Motor neuron (in vitro differentiated cells): ENCODE measurements around the gene PCK2. TPM values are rescaled to one million over a fixed set of nuclear protein-coding genes. Genes with fewer than 3 reads are reported as not detected.

Experiments
- ATAC-seq, 8 experiments: fragments of 200-7000 bp; cut with Tn5 transposase; replicated peaks in 6 of 8; 2 replicates each; pipeline ENCODE4 v1.8.0; 2021; ENCODE audit warnings: mild to moderate bottlenecking in 8 of 8, moderate library complexity in 8 of 8
- H3K27ac ChIP-seq, 2 donors: fragments of 250-450 bp; sonication (Bioruptor Pico); 2 replicates each; pipeline ENCODE4 v1.9.0; 2021; ENCODE audit warnings: antibody characterized with exemption in 2 of 2, mild to moderate bottlenecking in 2 of 2, moderate library complexity in 1 of 2
- H3K4me1 ChIP-seq, 2 donors: fragments of 250-450 bp; sonication (Bioruptor Pico); replicated peaks in 1 of 2; 2 replicates each; pipeline ENCODE4 v1.6.1; 2021; ENCODE audit warnings: antibody characterized with exemption in 2 of 2, mild to moderate bottlenecking in 2 of 2, moderate library complexity in 1 of 2
- H3K4me3 ChIP-seq, 5 donors: fragments of 250-450 bp; sonication (Bioruptor Pico); 2 replicates each; pipeline ENCODE4 v1.9.0; 2021; ENCODE audit warnings: antibody characterized with exemption in 5 of 5, mild to moderate bottlenecking in 5 of 5, moderate library complexity in 4 of 5
- WGBS, 10 experiments: fragments of 450-650 bp; shearing (Covaris generic); methylation state at CpG; one replicate each; pipeline ENCODE4 v1.0.0; 2022; 5-methylcytosine and 5-hydroxymethylcytosine counted together
- in situ Hi-C, 9 experiments: fragments of 400-800 bp; cut with MboI; loops; one replicate each; pipeline ENCODE4 v1.15.0; 2021; ENCODE audit warnings: low sequenced_read_pairs in 9 of 9, low pct_unique_long_range_greater_than_20kb in 2 of 9; ENCODE audit not compliant: unreplicated experiment in 9 of 9
- total RNA-seq, 8 experiments: library from RNA; unstranded; fragments of 300-600 nt; gene quantifications; 2 replicates each; pipeline versions ENCODE4 v1.2.3 to v1.2.4, GENCODE V29; 2022

Gene PCK2
- total RNA-seq, 8 experiments from 2014 or later = 7.6 to 66.5 (median 33.2) TPM

DNA sequence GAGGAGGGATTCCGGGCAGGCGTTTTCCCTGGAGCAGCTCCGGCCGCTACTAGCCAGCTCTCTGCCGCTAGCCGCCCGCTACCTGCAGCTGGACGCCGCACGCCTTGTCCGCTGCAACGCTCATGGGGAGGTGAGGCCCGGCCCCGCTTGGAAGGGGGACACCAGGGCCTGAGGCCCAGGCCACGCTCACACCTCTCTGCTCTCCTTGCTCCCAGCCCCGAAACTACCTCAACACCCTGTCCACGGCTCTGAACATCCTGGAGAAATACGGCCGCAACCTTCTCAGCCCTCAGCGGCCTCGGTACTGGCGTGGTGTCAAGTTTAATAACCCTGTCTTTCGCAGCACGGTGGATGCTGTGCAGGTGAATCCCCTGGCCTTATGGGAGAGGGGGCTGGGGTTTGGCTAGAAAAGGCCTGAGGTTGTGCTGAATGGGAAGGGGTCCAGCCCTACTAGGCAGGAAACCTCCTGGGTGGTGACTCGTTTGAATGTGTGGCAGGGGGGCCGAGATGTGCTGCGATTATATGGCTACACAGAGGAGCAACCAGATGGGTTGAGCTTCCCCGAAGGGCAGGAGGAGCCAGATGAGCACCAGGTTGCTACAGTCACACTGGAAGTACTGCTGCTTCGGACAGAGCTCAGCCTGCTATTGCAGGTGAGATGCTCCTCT is 53.8 kb downstream of the PCK2 start:
- no peak for ATAC-seq
- peak overlapping the region; percentile 59 to 87 (median 72) for H3K4me3 ChIP-seq
- H3K4me1 ChIP-seq = peaks cover 8 to 10% of the 10 kb centered on the region in 2 donors
- peak overlapping the region; percentile 5 to 69 for H3K27ac ChIP-seq
- in situ Hi-C loops = no loop called here
- 0 to 40% (median 4%) methylated on average over 1 to 9 of the region's 29 CpGs; no CpG with 5 or more reads in 5 of the 10 experiments for WGBS, 10 experiments

DNA sequence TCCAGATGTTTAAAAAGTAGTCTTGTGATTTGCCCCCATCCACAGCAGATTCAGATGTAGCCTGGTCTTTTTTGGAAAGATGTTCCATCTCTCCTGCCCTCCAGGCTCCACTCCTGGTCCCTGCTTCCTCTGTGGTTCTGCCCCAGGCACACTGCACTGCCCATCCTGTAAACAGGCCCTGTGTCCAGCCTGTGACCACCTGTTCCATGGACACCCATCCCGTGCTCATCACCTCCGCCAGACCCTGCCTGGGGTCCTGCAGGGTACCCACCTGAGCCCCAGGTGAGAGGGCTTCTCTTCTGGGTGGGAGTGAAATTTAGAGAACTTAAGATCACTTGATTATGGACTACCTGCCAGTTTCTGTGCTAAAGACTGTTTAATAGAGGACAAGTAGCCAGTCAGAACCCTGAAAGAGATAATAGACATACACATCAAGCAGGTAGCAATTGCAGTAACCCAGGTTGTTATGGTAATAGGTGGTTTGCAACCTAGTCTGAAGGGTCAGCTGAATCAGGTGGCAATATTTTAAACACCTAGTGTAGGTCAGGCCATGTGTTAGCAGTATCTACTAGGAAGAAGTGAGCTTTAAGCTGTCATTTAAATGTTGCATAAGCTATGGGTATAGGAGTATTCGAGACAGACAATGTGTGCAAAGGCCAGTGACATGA is 55.3 kb downstream of the PCK2 start:
- no peak overlapping the region for H3K27ac ChIP-seq
- 93 to 100% (median 100%) methylated on average over 1 to 3 of the region's 3 CpGs; no CpG with 5 or more reads in 1 of the 10 experiments for WGBS, 10 experiments
- ATAC-seq = no peak
- H3K4me1 ChIP-seq = peaks cover 8 to 10% of the 10 kb centered on the region in 2 donors
- in situ Hi-C loops = no loop called here
- H3K4me3 ChIP-seq = no peak overlapping the region

DNA sequence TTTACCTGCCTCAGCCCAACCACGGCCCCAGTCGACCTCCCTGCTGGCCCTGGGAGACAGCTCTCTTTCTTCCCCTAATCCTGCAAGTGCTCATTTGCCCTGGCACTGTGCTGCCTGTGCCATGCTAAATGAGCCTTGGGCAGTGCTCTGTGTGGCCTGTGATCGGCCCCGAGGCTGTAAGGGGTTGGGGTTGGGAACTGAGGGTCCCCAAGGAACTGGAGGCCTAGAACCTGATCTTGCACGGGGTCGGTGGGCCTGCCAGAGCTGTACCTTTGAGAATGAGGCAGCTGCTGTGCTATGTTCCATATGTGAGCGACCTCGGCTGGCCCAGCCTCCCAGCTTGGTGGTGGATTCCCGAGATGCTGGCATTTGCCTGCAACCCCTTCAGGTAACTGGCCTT is 56.0 kb downstream of the PCK2 start:
- in situ Hi-C loops = no loop called here
- ATAC-seq = no peak
- 83 to 100% (median 91%) methylated on average over 2 to 5 of the region's 9 CpGs; no CpG with 5 or more reads in 5 of the 10 experiments for WGBS, 10 experiments
- H3K4me1 ChIP-seq = peaks cover 8 to 10% of the 10 kb centered on the region in 2 donors
- H3K4me3 ChIP-seq = no peak overlapping the region
- H3K27ac ChIP-seq = no peak overlapping the region

DNA sequence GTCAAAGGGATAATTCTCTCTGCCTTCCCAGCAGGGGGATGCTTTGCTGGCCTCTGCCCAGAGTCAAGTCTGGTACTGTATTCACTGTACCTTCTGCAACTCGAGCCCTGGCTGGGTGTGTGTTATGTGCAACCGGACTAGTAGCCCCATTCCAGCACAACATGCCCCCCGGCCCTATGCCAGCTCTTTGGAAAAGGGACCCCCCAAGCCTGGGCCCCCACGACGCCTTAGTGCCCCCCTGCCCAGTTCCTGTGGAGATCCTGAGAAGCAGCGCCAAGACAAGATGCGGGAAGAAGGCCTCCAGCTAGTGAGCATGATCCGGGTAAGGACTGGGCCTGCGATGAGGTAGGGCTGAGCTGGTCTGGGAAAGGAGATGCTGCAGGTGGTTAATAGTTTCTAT is 56.5 kb downstream of the PCK2 start:
- in situ Hi-C loops = no loop called here
- H3K4me1 ChIP-seq = peaks cover 8 to 9% of the 10 kb centered on the region in 2 donors
- H3K4me3 ChIP-seq = no peak overlapping the region
- no peak for ATAC-seq
- no peak overlapping the region for H3K27ac ChIP-seq
- WGBS, 10 experiments = 68 to 100% (median 89%) methylated on average over 1 to 3 of the region's 9 CpGs; no CpG with 5 or more reads in 6 of the 10 experiments

DNA sequence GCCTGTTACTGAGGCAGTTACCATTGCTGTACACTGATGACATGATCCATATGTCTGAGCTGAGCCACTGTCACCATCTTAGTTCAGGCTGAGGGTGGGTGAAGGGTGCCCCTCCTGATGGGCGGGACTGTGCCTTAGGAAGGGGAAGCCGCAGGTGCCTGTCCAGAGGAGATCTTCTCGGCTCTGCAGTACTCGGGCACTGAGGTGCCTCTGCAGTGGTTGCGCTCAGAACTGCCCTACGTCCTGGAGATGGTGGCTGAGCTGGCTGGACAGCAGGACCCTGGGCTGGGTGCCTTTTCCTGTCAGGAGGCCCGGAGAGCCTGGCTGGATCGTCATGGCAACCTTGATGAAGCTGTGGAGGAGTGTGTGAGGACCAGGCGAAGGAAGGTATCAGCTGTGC is 56.9 kb downstream of the PCK2 start:
- no peak for ATAC-seq
- Histone ChIP-seq H3K4me3 (no peak overlapping the region), H3K4me1 (peaks cover 5 to 8% of the 10 kb centered on the region in 2 donors), H3K27ac (no peak overlapping the region)
- no CpG with 5 or more reads among the region's 9 CpGs for WGBS, 10 experiments
- in situ Hi-C loops = no loop called here

DNA sequence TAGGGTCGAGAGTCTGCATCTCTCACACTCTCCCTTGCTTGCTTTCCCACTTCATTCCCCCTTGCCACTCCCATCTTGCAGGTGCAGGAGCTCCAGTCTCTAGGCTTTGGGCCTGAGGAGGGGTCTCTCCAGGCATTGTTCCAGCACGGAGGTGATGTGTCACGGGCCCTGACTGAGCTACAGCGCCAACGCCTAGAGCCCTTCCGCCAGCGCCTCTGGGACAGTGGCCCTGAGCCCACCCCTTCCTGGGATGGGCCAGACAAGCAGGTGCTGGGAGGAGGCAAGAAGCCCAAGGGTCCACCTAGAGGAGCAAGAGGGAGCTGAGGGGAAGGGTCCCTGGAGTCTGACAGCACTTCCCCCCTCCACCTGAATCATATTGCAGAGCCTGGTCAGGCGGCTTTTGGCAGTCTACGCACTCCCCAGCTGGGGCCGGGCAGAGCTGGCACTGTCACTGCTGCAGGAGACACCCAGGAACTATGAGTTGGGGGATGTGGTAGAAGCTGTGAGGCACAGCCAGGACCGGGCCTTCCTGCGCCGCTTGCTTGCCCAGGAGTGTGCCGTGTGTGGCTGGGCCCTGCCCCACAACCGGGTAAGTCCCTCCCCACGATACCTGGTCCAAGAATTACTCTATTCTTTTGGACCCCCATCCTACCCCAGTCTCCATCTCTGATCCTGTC is 57.4 kb downstream of the PCK2 start:
- Histone ChIP-seq H3K4me3 (no peak overlapping the region), H3K27ac (no peak overlapping the region), H3K4me1 (peaks cover 5 to 8% of the 10 kb centered on the region in 2 donors)
- in situ Hi-C loops = no loop called here
- WGBS, 10 experiments = 80 to 100% (median 100%) methylated on average over 1 to 4 of the region's 16 CpGs; no CpG with 5 or more reads in 3 of the 10 experiments
- no peak for ATAC-seq

Other genes starting within 250 kb of the PCK2 start
- gene DHRS4, start 140.5 kb upstream of the PCK2 start, total RNA-seq = 10 to 100 TPM in 4 of 8 experiments, 1 to 10 TPM in 4; 3.3 to 91.0 (median 12.7) TPM
- gene DHRS4L2, start 105.4 kb upstream of the PCK2 start, total RNA-seq = 10 to 100 TPM in 3 of 8 experiments, 1 to 10 TPM in 5; 2.2 to 38.3 (median 7.0) TPM
- gene CARMIL3, start 42.3 kb upstream of the PCK2 start, total RNA-seq = 10 to 100 TPM in 6 of 8 experiments, 1 to 10 TPM in 2; 3.7 to 44.7 (median 25.6) TPM
- 1 to 10 TPM in 4 of 8 experiments, under 1 TPM in 4; 0.54 to 3.3 (median 1.2) TPM for gene CPNE6, start 22.7 kb upstream of the PCK2 start, total RNA-seq
- gene DCAF11, start 20.5 kb downstream of the PCK2 start, total RNA-seq = 10 to 100 TPM; 43.1 to 80.7 (median 52.6) TPM
- 1 to 10 TPM; 1.1 to 2.6 (median 2.1) TPM for gene NRL, start 20.6 kb downstream of the PCK2 start, total RNA-seq
- 1 to 10 TPM in 2 of 8 experiments, under 1 TPM in 5, not detected in 1; 0.27 to 2.2 (median 0.83) TPM for gene FITM1, start 36.3 kb downstream of the PCK2 start, total RNA-seq
- 100 to 1,000 TPM in 4 of 8 experiments, 10 to 100 TPM in 4; 40.1 to 318 (median 102) TPM for gene PSME1, start 41.9 kb downstream of the PCK2 start, total RNA-seq
- 10 to 100 TPM; 16.7 to 41.2 (median 26.0) TPM for gene EMC9, start 47.3 kb downstream of the PCK2 start, total RNA-seq
- gene PSME2, start 52.3 kb downstream of the PCK2 start, total RNA-seq = 100 to 1,000 TPM in 5 of 8 experiments, 10 to 100 TPM in 3; 77.2 to 504 (median 129) TPM
- gene RNF31, start 53.2 kb downstream of the PCK2 start, total RNA-seq = 10 to 100 TPM; 35.0 to 79.5 (median 46.3) TPM
- gene IRF9, start 67.0 kb downstream of the PCK2 start, total RNA-seq = 100 to 1,000 TPM in 2 of 8 experiments, 10 to 100 TPM in 4, 1 to 10 TPM in 2; 6.6 to 151 (median 34.7) TPM
- gene REC8, start 77.8 kb downstream of the PCK2 start, total RNA-seq = 10 to 100 TPM in 6 of 8 experiments, 1 to 10 TPM in 2; 2.6 to 41.2 (median 23.5) TPM
- gene IPO4, start 94.5 kb downstream of the PCK2 start, total RNA-seq = 10 to 100 TPM; 17.4 to 90.0 (median 39.8) TPM
- gene TM9SF1, start 101.1 kb downstream of the PCK2 start, total RNA-seq = 10 to 100 TPM; 17.6 to 53.1 (median 30.8) TPM
- 10 to 100 TPM in 1 of 8 experiments, 1 to 10 TPM in 7; 1.8 to 10.1 (median 3.4) TPM for gene TSSK4, start 111.4 kb downstream of the PCK2 start, total RNA-seq
- 10 to 100 TPM; 48.4 to 76.0 (median 55.8) TPM for gene CHMP4A, start 119.2 kb downstream of the PCK2 start, total RNA-seq
- gene MDP1, start 121.8 kb downstream of the PCK2 start, total RNA-seq = 10 to 100 TPM; 12.1 to 38.8 (median 27.0) TPM
- 100 to 1,000 TPM; 180 to 362 (median 267) TPM for gene NEDD8, start 138.1 kb downstream of the PCK2 start, total RNA-seq
- gene GMPR2, start 138.6 kb downstream of the PCK2 start, total RNA-seq = 10 to 100 TPM; 46.7 to 87.8 (median 69.0) TPM
- 10 to 100 TPM; 33.4 to 54.3 (median 44.4) TPM for gene TINF2, start 148.3 kb downstream of the PCK2 start, total RNA-seq
- 1 to 10 TPM in 7 of 8 experiments, under 1 TPM in 1; 0.92 to 4.7 (median 2.1) TPM for gene TGM1, start 168.9 kb downstream of the PCK2 start, total RNA-seq
- 10 to 100 TPM; 13.3 to 28.0 (median 19.6) TPM for gene RABGGTA, start 177.3 kb downstream of the PCK2 start, total RNA-seq
- gene DHRS1, start 205.5 kb downstream of the PCK2 start, total RNA-seq = 10 to 100 TPM; 11.4 to 26.5 (median 16.4) TPM
- gene NOP9, start 205.5 kb downstream of the PCK2 start, total RNA-seq = 10 to 100 TPM; 13.5 to 32.8 (median 16.6) TPM
- 1 to 10 TPM in 1 of 8 experiments, under 1 TPM in 2, not detected in 5; 0.32 to 1.6 (median 0.40) TPM for gene CIDEB, start 213.7 kb downstream of the PCK2 start, total RNA-seq
- gene LTB4R2, start 215.8 kb downstream of the PCK2 start, total RNA-seq = 10 to 100 TPM in 1 of 8 experiments, 1 to 10 TPM in 7; 1.3 to 14.6 (median 2.3) TPM
- gene LTB4R, start 217.2 kb downstream of the PCK2 start, total RNA-seq = 10 to 100 TPM in 1 of 8 experiments, 1 to 10 TPM in 6, under 1 TPM in 1; 0.92 to 13.6 (median 2.1) TPM
- 1 to 10 TPM in 4 of 8 experiments, under 1 TPM in 4; 0.43 to 3.7 (median 1.2) TPM for gene ADCY4, start 240.8 kb downstream of the PCK2 start, total RNA-seq
- gene RIPK3, start 245.7 kb downstream of the PCK2 start, total RNA-seq = 1 to 10 TPM in 3 of 8 experiments, under 1 TPM in 2, not detected in 3; 0.29 to 7.9 (median 1.3) TPM